Measurements from ENCODE around the gene C14orf119. TPM values are rescaled to one million over a fixed set of nuclear protein-coding genes. Genes with fewer than 3 reads are reported as not detected.
A peak's percentile ranks its signal among the peaks of the same experiment; 100 is the strongest.

C14orf119 gene
- total RNA-seq, 1 donor from 2014 or later: 37.5 TPM

DNA sequence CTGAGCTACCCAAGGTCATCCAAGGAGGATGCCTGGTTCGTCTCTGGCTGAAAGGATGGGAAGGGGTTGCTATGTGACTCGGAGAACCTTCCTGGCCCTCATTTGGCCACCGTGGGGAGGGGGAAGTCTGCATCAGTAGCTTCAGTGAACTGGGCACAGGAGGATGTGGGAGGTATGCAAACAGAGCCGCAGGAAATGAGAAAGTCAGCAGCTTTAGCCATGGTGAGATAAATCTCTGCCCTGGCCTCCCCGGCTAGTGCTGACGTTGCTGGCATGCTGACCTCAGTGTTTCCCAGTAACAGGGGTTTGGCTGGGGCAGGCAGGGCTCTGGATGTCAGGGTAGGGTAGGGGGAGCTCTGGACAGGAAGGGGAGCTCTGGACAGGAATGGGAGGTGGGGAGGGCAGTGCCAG is 26.1 kb downstream of the C14orf119 start:
- Histone ChIP-seq H3K27ac (no peak overlapping the region), H3K9ac (no peak overlapping the region), H3K9me3 (ENCODE audit: low read depth) (no peaks in the 10 kb centered on the region), H3K27me3 (no peaks in the 10 kb centered on the region), H3K4me1 (peaks cover 18% of the 10 kb centered on the region), H3F3A (ENCODE audit: low read depth) (peaks cover 24% of the 10 kb centered on the region), H3K4me3 (no peak overlapping the region), H3K36me3 (no peaks in the 10 kb centered on the region), H4K20me1 (ENCODE audit: low read depth) (no peaks in the 10 kb centered on the region), H2AFZ (replicated peaks) (no peak overlapping the region), H3K79me2 (ENCODE audit: low read depth) (no peaks in the 10 kb centered on the region), H3K4me2 (no peak overlapping the region)
- TF ChIP-seq EZH2phosphoT487 (IDR thresholded peaks at IDR 0.05) (no peak), EZH2 (IDR thresholded peaks at IDR 0.05) (no peak)
- TF ChIP-seq, protein P1, sequence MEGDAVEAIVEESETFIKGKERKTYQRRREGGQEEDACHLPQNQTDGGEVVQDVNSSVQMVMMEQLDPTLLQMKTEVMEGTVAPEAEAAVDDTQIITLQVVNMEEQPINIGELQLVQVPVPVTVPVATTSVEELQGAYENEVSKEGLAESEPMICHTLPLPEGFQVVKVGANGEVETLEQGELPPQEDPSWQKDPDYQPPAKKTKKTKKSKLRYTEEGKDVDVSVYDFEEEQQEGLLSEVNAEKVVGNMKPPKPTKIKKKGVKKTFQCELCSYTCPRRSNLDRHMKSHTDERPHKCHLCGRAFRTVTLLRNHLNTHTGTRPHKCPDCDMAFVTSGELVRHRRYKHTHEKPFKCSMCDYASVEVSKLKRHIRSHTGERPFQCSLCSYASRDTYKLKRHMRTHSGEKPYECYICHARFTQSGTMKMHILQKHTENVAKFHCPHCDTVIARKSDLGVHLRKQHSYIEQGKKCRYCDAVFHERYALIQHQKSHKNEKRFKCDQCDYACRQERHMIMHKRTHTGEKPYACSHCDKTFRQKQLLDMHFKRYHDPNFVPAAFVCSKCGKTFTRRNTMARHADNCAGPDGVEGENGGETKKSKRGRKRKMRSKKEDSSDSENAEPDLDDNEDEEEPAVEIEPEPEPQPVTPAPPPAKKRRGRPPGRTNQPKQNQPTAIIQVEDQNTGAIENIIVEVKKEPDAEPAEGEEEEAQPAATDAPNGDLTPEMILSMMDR (IDR thresholded peaks at IDR 0.05): no peak
- peaks cover 2% of the 10 kb centered on the region for H3K9me3 Mint-ChIP-seq
- H3K36me3 Mint-ChIP-seq: peaks cover 6% of the 10 kb centered on the region
- peaks cover 50% of the 10 kb centered on the region for H3K4me1 Mint-ChIP-seq
- peak overlapping the region; percentile 70 for H3K27ac Mint-ChIP-seq
- peaks cover 4% of the 10 kb centered on the region for H3K27me3 Mint-ChIP-seq (ENCODE audit: insufficient read depth, low read depth)
- DNase-seq (ENCODE audit: low spot score): peak; percentile 31
- H3K4me3 Mint-ChIP-seq: peak overlapping the region; percentile 47

DNA sequence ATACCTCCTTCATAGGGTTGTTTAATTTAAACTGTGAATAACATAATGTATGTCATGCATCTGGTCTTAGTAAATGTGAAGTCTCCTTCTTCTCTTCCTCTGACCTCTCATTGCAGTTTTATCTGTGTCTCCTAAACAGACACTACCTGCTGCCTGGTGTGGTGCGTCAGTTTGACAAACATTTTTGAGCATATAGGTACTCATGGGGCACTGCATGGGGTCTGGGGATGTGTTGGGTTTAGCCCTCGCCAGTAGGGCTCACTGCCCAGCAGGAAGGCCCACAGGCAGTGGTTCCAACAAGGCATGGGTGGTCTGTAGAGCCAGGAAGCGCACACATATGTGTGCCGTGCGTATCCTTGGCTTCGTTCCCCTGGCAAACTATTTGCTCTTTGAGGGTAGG is 26.8 kb downstream of the C14orf119 start:
- Histone ChIP-seq H3K9me3 (ENCODE audit: low read depth) (no peaks in the 10 kb centered on the region), H3F3A (ENCODE audit: low read depth) (peaks cover 24% of the 10 kb centered on the region), H3K36me3 (no peaks in the 10 kb centered on the region), H2AFZ (replicated peaks) (no peak overlapping the region), H4K20me1 (ENCODE audit: low read depth) (no peaks in the 10 kb centered on the region), H3K4me3 (no peak overlapping the region), H3K27me3 (no peaks in the 10 kb centered on the region), H3K27ac (no peak overlapping the region), H3K4me1 (peaks cover 18% of the 10 kb centered on the region), H3K4me2 (no peak overlapping the region), H3K9ac (no peak overlapping the region), H3K79me2 (ENCODE audit: low read depth) (no peaks in the 10 kb centered on the region)
- Mint-ChIP-seq H3K36me3 (peaks cover 6% of the 10 kb centered on the region), H3K27ac (peak overlapping the region; percentile 89), H3K27me3 (ENCODE audit: insufficient read depth, low read depth) (peaks cover 2% of the 10 kb centered on the region), H3K4me3 (no peak overlapping the region), H3K9me3 (peaks cover 2% of the 10 kb centered on the region), H3K4me1 (peaks cover 50% of the 10 kb centered on the region)
- TF ChIP-seq EZH2 (IDR thresholded peaks at IDR 0.05): no peak
- no peak for TF ChIP-seq EZH2phosphoT487 (IDR thresholded peaks at IDR 0.05)
- TF ChIP-seq, protein P1 (IDR thresholded peaks at IDR 0.05): no peak
- no peak for DNase-seq (ENCODE audit: low spot score)

DNA sequence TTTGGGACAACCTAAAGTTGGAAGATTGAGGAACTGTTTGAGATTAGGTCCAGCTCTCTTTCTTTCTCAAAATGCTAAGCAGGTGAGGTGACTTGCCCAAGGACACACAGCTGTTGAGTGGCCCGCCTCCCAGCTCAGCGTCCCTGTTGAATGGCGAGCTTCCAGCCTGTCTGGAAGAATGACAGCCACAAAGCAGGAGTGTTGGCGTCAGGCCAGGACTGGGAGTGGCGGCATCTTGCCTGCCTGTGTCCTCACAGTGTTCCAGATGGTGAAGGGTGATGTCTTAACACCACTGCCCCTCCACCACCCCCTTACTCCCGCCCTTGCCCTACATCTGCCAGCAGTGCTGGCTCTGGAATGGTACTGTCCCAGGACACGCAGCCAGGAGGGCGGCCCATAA is 28.1 kb downstream of the C14orf119 start:
- H3K36me3 ChIP-seq: no peaks in the 10 kb centered on the region
- no peak overlapping the region for H3K9ac ChIP-seq
- no peak for DNase-seq (ENCODE audit: low spot score)
- Mint-ChIP-seq H3K36me3 (peaks cover 12% of the 10 kb centered on the region), H3K4me1 (peaks cover 47% of the 10 kb centered on the region), H3K27ac (no peak overlapping the region), H3K27me3 (ENCODE audit: insufficient read depth, low read depth) (peaks cover 2% of the 10 kb centered on the region), H3K9me3 (peaks cover 2% of the 10 kb centered on the region), H3K4me3 (no peak overlapping the region)
- peaks cover 18% of the 10 kb centered on the region for H3K4me1 ChIP-seq
- H3K27me3 ChIP-seq: no peaks in the 10 kb centered on the region
- no peak overlapping the region for H3K4me3 ChIP-seq
- H3K79me2 ChIP-seq (ENCODE audit: low read depth): no peaks in the 10 kb centered on the region
- no peak for TF ChIP-seq EZH2 (IDR thresholded peaks at IDR 0.05)
- TF ChIP-seq, protein P1 (IDR thresholded peaks at IDR 0.05): no peak
- no peak for TF ChIP-seq EZH2phosphoT487 (IDR thresholded peaks at IDR 0.05)
- no peak overlapping the region for H2AFZ ChIP-seq (replicated peaks)
- H3K27ac ChIP-seq: no peak overlapping the region
- no peaks in the 10 kb centered on the region for H3K9me3 ChIP-seq (ENCODE audit: low read depth)
- no peaks in the 10 kb centered on the region for H4K20me1 ChIP-seq (ENCODE audit: low read depth)
- no peak overlapping the region for H3K4me2 ChIP-seq
- H3F3A ChIP-seq (ENCODE audit: low read depth): peaks cover 24% of the 10 kb centered on the region

Measured in neural progenitor cell (in vitro differentiated cells).